Colonic mucosa (tissue), 4 donors: Measurements from ENCODE around the gene CENPL. TPM values are rescaled to one million over a fixed set of nuclear protein-coding genes. Genes with fewer than 3 reads are reported as not detected.
"Not testable (repeated sequence)": the region's sequence is repeated elsewhere in the genome, so short reads cannot be mapped to it uniquely, and the experiment has no call there.

ENCODE experiments used
- DNase-seq: peaks from one replicate; pipeline ENCODE4 v3.0.0-alpha.2; 2020
- H3K27ac ChIP-seq: fragments of 200-600 bp; one replicate; pipeline ENCODE4 v1.8.0; 2021
- H3K27me3 ChIP-seq: fragments of 200-600 bp; one replicate; pipeline ENCODE4 v1.8.0; 2021
- H3K36me3 ChIP-seq: fragments of 200-600 bp; one replicate; pipeline ENCODE4 v1.8.0; 2021
- H3K4me1 ChIP-seq: fragments of 200-600 bp; one replicate; pipeline ENCODE4 v1.8.0; 2021; ENCODE audit warnings: mild to moderate bottlenecking
- H3K4me3 ChIP-seq: fragments of 200-600 bp; one replicate; pipeline ENCODE4 v1.8.0; 2021
- H3K9ac ChIP-seq, 2 donors: one replicate each; pipeline ENCODE4 v1.7.0; 2013; ENCODE audit warnings: control low read depth in 2 of 2, low read depth in 2 of 2, low read length in 2 of 2
- H3K9me3 ChIP-seq: fragments of 200-600 bp; one replicate; pipeline ENCODE4 v1.8.0; 2021
- intact Hi-C: fragments of 100-400 bp; cut with DNase I; formaldehyde crosslinking; loops from one replicate; pipeline ENCODE4 v1.14.1; 2022
- total RNA-seq, 2 donors: library from RNA; stranded (reverse); fragmentation: NEBNext Ultra II Directional in 1 of 2; extraction: Animal tissue kit (Norgen Biotek cat#: 25700) in 1 of 2; gene quantifications; one replicate each; pipeline ENCODE4 v1.2.1, GENCODE V29; 2021
- TF ChIP-seq, protein P1 (sequence below): fragments of 200-600 bp; IDR thresholded peaks from one replicate; pipeline ENCODE4 v1.8.0; 2022; ENCODE audit warnings: antibody characterized with exemption, mild to moderate bottlenecking
- donor health status: healthy.
- donor health status: DM: no; HTN: no; CAD: no.
- donor health status: DM: no; HTN: no; CAD: no.

The CENPL gene
- total RNA-seq, 2 donors from 2014 or later, result 5.7 to 13.6 TPM

DNA sequence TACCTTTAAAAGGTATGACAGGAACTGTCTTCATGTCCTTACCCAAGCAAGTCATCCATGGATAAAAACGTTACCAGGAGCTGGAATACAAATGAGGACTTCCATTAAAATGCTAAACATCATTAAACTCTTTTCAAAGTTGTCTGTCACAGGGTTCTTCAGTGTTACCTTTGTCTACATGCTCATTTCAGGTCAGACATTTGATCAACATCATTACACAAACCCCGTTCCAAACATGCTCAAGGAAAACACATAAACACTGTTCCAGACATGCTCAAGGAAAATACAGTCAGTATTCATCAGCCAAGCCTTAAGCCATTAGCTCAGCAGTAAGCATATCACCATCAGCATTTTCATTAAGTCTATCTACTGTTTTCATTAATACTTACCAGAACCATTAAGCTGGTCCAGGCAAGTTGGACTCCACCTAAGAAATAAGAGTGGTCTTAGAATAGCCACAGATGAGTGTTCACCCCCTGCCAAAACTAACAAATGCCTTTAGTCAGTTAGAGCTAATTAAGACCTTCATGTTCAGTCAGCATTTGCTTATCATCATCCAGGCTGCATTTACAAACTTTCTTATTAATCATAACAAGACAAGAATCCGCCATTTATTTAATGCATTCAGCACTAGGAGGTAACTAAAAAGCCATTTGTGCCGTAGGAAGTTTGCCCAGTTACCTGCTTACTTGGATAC, 40.9 kb upstream of the CENPL start:
- Histone ChIP-seq H3K27me3 (no peaks in the 10 kb centered on the region), H3K36me3 (peaks cover 6% of the 10 kb centered on the region), H3K9me3 (no peaks in the 10 kb centered on the region), H3K9ac (peak overlapping the region in 1 of 2 donors; percentile 86), H3K4me3 (peak overlapping the region; percentile 79), H3K4me1 (peaks cover 5% of the 10 kb centered on the region), H3K27ac (no peak overlapping the region)
- TF ChIP-seq, protein P1, sequence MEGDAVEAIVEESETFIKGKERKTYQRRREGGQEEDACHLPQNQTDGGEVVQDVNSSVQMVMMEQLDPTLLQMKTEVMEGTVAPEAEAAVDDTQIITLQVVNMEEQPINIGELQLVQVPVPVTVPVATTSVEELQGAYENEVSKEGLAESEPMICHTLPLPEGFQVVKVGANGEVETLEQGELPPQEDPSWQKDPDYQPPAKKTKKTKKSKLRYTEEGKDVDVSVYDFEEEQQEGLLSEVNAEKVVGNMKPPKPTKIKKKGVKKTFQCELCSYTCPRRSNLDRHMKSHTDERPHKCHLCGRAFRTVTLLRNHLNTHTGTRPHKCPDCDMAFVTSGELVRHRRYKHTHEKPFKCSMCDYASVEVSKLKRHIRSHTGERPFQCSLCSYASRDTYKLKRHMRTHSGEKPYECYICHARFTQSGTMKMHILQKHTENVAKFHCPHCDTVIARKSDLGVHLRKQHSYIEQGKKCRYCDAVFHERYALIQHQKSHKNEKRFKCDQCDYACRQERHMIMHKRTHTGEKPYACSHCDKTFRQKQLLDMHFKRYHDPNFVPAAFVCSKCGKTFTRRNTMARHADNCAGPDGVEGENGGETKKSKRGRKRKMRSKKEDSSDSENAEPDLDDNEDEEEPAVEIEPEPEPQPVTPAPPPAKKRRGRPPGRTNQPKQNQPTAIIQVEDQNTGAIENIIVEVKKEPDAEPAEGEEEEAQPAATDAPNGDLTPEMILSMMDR, result no peak
- no peak for DNase-seq
- intact Hi-C loops, result loop anchor here (5.0 kb wide), 1 partner anchor 157 kb away; the partner anchor contains the start of gene RC3H1

DNA sequence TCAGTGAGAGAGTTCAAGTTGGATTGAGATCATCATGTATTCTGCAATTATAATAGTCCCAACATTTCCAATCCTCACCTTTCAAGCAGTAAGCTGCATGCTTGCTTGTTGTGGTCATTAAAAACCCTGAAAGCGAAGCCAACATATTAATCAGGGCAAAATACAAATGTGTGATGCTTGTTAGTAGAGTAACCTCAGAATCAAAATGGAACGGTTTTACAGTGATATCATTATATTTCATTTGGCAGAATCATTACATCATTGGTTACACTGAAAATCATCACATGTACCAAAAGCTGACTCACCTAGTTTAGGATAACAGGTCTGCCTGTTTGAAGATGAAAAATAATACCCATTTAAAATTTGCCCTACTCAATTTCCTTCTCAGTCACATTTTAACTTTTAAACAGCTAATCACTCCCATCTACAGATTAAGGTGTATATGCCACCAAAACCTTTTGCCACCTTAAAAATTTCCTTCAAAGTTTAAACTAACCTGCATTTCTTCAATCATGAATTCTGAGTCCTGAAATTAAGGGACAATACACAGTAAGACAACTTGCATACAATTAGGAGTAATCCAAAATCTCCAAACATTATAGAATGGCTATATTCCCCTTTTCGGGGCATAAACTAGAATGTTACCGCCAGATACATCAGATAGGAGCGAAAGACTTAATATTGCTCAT, 39.6 kb upstream of the CENPL start:
- DNase-seq, result no peak
- Histone ChIP-seq H3K4me1 (peaks cover 5% of the 10 kb centered on the region), H3K36me3 (peaks cover 6% of the 10 kb centered on the region), H3K4me3 (no peak overlapping the region), H3K9ac (no peak overlapping the region), H3K9me3 (no peaks in the 10 kb centered on the region), H3K27me3 (no peaks in the 10 kb centered on the region), H3K27ac (no peak overlapping the region)
- TF ChIP-seq, protein P1, result no peak
- intact Hi-C loops, result no loop called here

DNA sequence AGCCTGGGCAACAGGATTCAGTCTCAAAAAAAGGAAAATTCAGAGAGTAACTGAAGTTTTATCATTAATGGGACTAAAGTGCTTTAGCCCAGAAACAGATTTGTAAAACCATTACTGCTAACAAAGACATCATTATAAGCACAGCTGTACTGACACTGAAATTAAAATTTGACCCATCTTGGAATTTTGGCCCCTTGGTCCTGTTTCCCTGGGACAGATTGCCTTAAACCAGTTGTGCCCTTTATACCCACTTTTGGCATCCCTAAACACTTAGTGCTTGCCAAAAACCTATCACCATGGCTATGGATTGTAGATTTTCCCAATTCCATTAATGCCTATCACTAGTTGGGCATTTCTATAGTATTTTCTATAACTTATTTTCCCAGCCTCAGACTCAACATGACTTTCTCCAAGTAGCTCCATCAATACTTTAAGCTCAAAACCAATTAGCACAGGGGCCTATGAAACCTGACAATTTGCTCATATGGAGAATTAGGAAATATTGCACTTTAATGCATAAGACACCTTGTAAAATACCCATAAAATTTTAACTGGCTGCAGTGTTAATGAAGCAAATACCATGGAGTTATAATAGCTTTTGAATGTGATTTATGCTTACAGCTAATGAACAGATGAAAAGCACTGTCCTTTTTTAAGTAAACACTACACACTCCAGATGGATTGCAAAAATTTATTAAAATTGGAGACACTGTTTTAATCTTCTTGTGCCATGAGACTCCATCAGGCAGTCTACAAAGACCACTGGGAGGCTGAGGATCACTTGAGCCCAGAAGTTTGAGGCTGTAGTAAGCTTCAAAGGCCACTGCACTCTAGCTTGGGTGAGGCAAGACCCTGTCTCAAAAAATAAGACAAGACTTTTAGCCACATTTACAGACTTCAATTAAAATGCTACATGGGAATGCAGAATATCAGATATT, 38.8 kb upstream of the CENPL start:
- intact Hi-C loops, result no loop called here
- Histone ChIP-seq H3K4me1 (peaks cover 5% of the 10 kb centered on the region), H3K27me3 (no peaks in the 10 kb centered on the region), H3K27ac (no peak overlapping the region), H3K36me3 (peaks cover 6% of the 10 kb centered on the region), H3K9me3 (no peaks in the 10 kb centered on the region), H3K9ac (no peak overlapping the region), H3K4me3 (no peak overlapping the region)
- DNase-seq, result no peak
- TF ChIP-seq, protein P1, result no peak

DNA sequence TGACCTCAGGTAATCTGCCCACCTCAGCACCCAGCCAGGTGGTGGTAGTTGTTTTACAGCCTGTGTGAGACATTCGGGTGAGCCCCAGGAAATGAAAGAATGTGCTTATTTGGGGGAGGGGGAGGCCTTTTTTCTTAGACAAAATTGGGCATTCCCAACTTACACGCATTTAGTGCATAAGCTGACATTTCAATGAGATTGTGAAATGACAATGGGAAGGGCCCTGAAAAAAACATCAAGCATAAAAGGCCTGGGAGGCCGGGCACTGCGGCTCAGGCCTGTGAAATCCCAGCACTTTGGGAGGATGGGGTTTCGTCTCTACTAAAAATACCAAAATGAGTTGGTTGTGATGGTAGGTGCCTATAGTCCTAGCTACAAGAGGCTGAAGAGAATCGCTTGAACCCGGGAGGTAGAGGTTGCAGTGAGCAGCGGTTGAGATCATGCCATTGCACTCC, 38.1 kb upstream of the CENPL start:
- Histone ChIP-seq H3K27me3 (no peaks in the 10 kb centered on the region), H3K9me3 (no peaks in the 10 kb centered on the region), H3K4me1 (peaks cover 5% of the 10 kb centered on the region), H3K27ac (no peak overlapping the region), H3K36me3 (peaks cover 6% of the 10 kb centered on the region), H3K4me3 (no peak overlapping the region), H3K9ac (no peak overlapping the region)
- TF ChIP-seq, protein P1, result no peak
- DNase-seq, result no peak
- intact Hi-C loops, result no loop called here

DNA sequence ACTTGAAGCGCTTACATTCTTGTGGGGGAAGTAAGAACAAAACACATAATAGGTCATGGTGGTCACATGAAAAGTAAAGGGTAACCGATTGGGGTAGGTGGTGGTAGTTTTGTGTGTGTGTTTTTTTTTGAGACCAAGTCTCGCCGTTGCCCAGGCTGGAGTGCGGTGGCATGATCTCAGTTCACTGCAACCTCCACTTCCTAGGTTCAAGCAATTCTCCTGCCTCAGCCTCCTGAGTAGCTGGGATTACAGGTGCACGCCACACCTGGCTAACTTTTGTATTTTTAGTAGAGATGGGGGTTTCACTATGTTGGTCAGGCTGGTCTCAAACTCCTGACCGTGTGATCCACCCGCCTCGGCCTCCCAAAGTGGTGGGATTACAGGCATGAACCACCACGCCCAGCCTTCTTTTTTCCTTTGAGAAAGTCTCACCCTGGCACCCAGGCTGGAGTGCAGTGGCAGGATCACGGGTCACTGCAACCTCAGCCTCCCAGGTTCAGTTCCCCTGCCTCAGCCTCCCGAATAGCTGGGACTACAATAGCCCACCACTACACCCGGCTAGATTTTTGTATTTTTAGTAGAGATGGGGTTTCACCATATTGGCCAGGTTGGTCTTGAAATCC, 37.6 kb upstream of the CENPL start:
- not testable (repeated sequence) for H3K27ac ChIP-seq, H3K36me3 ChIP-seq

More for the DNA sequence above, 37.6 kb upstream of the CENPL start:
- DNase-seq, H3K27me3 ChIP-seq, intact Hi-C loops, H3K9me3 ChIP-seq, H3K9ac ChIP-seq, H3K4me1 ChIP-seq, H3K4me3 ChIP-seq: not testable (repeated sequence)
